ENCODE measurements around the gene NAALADL2.

NAALADL2 gene

GRCh38 chr3:175005193-175005592 lies 146.1 kb downstream of the NAALADL2 start:
- Histone ChIP-seq H3K36me3 (ENCODE audit: insufficient read depth, low read length) (no peaks in the 10 kb centered on the region), H3K27me3 (ENCODE audit: insufficient read depth, low read length) (no peaks in the 10 kb centered on the region), H3F3A (ENCODE audit: insufficient read depth, low read length) (no peaks in the 10 kb centered on the region), H3K4me1 (ENCODE audit: insufficient read depth, low read length, severe bottlenecking) (no peaks in the 10 kb centered on the region), H3K27ac (ENCODE audit: low read depth, low read length, poor library complexity, severe bottlenecking) (no peak overlapping the region), H3K9me3 (ENCODE audit: low read length) (no peaks in the 10 kb centered on the region), H3K4me3 (ENCODE audit: low read depth, low read length, poor library complexity, severe bottlenecking) (no peak overlapping the region), H2AFZ (ENCODE audit: low read length) (no peak overlapping the region), H4K20me1 (ENCODE audit: insufficient read depth, low read length) (no peaks in the 10 kb centered on the region), H3K9ac (ENCODE audit: low read length) (no peak overlapping the region), H3K9me2 (ENCODE audit: low read depth, low read length) (no peaks in the 10 kb centered on the region), H3K4me2 (ENCODE audit: low read length) (no peak overlapping the region), H3K79me2 (ENCODE audit: insufficient read depth, low read length) (no peaks in the 10 kb centered on the region)
- TF ChIP-seq EZH2 (IDR thresholded peaks at IDR 0.05; ENCODE audit: borderline replicate concordance, low read length), result no peak
- no peak for TF ChIP-seq CTCF (IDR thresholded peaks at IDR 0.05; ENCODE audit: low read length)

- H3K4me3 ChIP-seq (ENCODE audit: low read depth, low read length, poor library complexity, severe bottlenecking), result no peak overlapping the region
- H3K27me3 ChIP-seq (ENCODE audit: insufficient read depth, low read length), result no peaks in the 10 kb centered on the region
- no peak overlapping the region for H2AFZ ChIP-seq (ENCODE audit: low read length)
- H4K20me1 ChIP-seq (ENCODE audit: insufficient read depth, low read length), result no peaks in the 10 kb centered on the region
- TF ChIP-seq EZH2 (IDR thresholded peaks at IDR 0.05; ENCODE audit: borderline replicate concordance, low read length) (no peak), CTCF (IDR thresholded peaks at IDR 0.05; ENCODE audit: low read length) (no peak)
- no peak overlapping the region for H3K4me2 ChIP-seq (ENCODE audit: low read length)
- H3F3A ChIP-seq (ENCODE audit: insufficient read depth, low read length), result no peaks in the 10 kb centered on the region
- H3K79me2 ChIP-seq (ENCODE audit: insufficient read depth, low read length), result no peaks in the 10 kb centered on the region
- H3K9me2 ChIP-seq (ENCODE audit: low read depth, low read length), result no peaks in the 10 kb centered on the region
- no peaks in the 10 kb centered on the region for H3K4me1 ChIP-seq (ENCODE audit: insufficient read depth, low read length, severe bottlenecking)
- H3K27ac ChIP-seq (ENCODE audit: low read depth, low read length, poor library complexity, severe bottlenecking), result no peak overlapping the region
- H3K9me3 ChIP-seq (ENCODE audit: low read length), result no peaks in the 10 kb centered on the region
- no peak overlapping the region for H3K9ac ChIP-seq (ENCODE audit: low read length)
- H3K36me3 ChIP-seq (ENCODE audit: insufficient read depth, low read length), result no peaks in the 10 kb centered on the region
Measured at GRCh38 chr3:175005881-175006280, 146.7 kb downstream of the NAALADL2 start.

- no peak overlapping the region for H2AFZ ChIP-seq (ENCODE audit: low read length)
- H3K4me2 ChIP-seq (ENCODE audit: low read length), result no peak overlapping the region
- no peak for TF ChIP-seq EZH2 (IDR thresholded peaks at IDR 0.05; ENCODE audit: borderline replicate concordance, low read length)
- TF ChIP-seq CTCF (IDR thresholded peaks at IDR 0.05; ENCODE audit: low read length), result no peak
Measured at GRCh38 chr3:175007306-175007705, 148.2 kb downstream of the NAALADL2 start.

More at GRCh38 chr3:175007306-175007705, 148.2 kb downstream of the NAALADL2 start:
- no peaks in the 10 kb centered on the region for H3K79me2 ChIP-seq (ENCODE audit: insufficient read depth, low read length)
- H3K9me2 ChIP-seq (ENCODE audit: low read depth, low read length), result no peaks in the 10 kb centered on the region
- H3F3A ChIP-seq (ENCODE audit: insufficient read depth, low read length), result no peaks in the 10 kb centered on the region
- no peaks in the 10 kb centered on the region for H3K27me3 ChIP-seq (ENCODE audit: insufficient read depth, low read length)
- no peak overlapping the region for H3K4me3 ChIP-seq (ENCODE audit: low read depth, low read length, poor library complexity, severe bottlenecking)
- no peaks in the 10 kb centered on the region for H3K36me3 ChIP-seq (ENCODE audit: insufficient read depth, low read length)
- H4K20me1 ChIP-seq (ENCODE audit: insufficient read depth, low read length), result no peaks in the 10 kb centered on the region
- H3K9me3 ChIP-seq (ENCODE audit: low read length), result no peaks in the 10 kb centered on the region
- no peaks in the 10 kb centered on the region for H3K4me1 ChIP-seq (ENCODE audit: insufficient read depth, low read length, severe bottlenecking)
- H3K27ac ChIP-seq (ENCODE audit: low read depth, low read length, poor library complexity, severe bottlenecking), result no peak overlapping the region
- H3K9ac ChIP-seq (ENCODE audit: low read length), result no peak overlapping the region

Data from OCI-LY1 (cell line).